Neural cell (in vitro differentiated cells): Measurements from ENCODE around the gene ABCC11. TPM values are rescaled to one million over a fixed set of nuclear protein-coding genes. Genes with fewer than 3 reads are reported as not detected.

Experiments
- H2AFZ ChIP-seq: fragments of 200-600, 300-800 bp; sonication (generic), shearing (Covaris generic); 2 replicates; pipeline ENCODE4 v1.6.0; 2014; ENCODE audit warnings: low read depth, mild to moderate bottlenecking, antibody characterized with exemption, low read length, moderate library complexity
- H3F3A ChIP-seq: fragments of 200-600 bp; shearing (Covaris generic); 2 replicates; pipeline ENCODE4 v1.6.1; 2016; ENCODE audit warnings: mild to moderate bottlenecking, moderate library complexity, mixed read lengths, antibody characterized with exemption, low read length; ENCODE audit not compliant: insufficient read depth, poor library complexity, severe bottlenecking
- H3K27ac ChIP-seq: fragments of 200-600, 300-800 bp; sonication (generic), shearing (Covaris generic); 2 replicates; pipeline ENCODE4 v1.5.1; 2014; ENCODE audit warnings: mild to moderate bottlenecking, low read length, moderate library complexity
- H3K27me3 ChIP-seq: fragments of 300-800, 200-600 bp; sonication (generic), shearing (Covaris generic); 2 replicates; pipeline ENCODE4 v1.6.0; 2014; ENCODE audit warnings: mild to moderate bottlenecking, low read depth, low read length, moderate library complexity; ENCODE audit not compliant: insufficient read depth
- H3K36me3 ChIP-seq: fragments of 300-800, 200-600 bp; sonication (generic), shearing (Covaris generic); 2 replicates; pipeline ENCODE4 v1.5.1; 2014; ENCODE audit warnings: mild to moderate bottlenecking, antibody characterized with exemption, low read length, moderate library complexity; ENCODE audit not compliant: insufficient read depth
- H3K4me2 ChIP-seq: fragments of 300-800, 200-600 bp; sonication (generic), shearing (Covaris generic); 2 replicates; pipeline ENCODE4 v1.6.0; 2014; ENCODE audit warnings: mild to moderate bottlenecking, low read length
- H3K4me3 ChIP-seq: fragments of 300-800, 200-600 bp; sonication (generic), shearing (Covaris generic); 2 replicates; pipeline ENCODE4 v1.5.1; 2014; ENCODE audit warnings: mild to moderate bottlenecking, low read length, moderate library complexity
- H3K79me2 ChIP-seq: fragments of 200-600 bp; shearing (Covaris generic); replicated peaks from 2 replicates; pipeline ENCODE4 v1.6.0; 2014; ENCODE audit warnings: mild to moderate bottlenecking, low read length, moderate library complexity; ENCODE audit not compliant: insufficient read depth
- H3K9ac ChIP-seq: fragments of 300-800, 200-600 bp; sonication (generic), shearing (Covaris generic); 2 replicates; pipeline ENCODE4 v1.6.1; 2016; ENCODE audit warnings: mild to moderate bottlenecking, low read length, mixed read lengths
- H3K9me2 ChIP-seq: fragments of 200-600 bp; shearing (Covaris generic); 2 replicates; pipeline ENCODE4 v1.6.1; 2016; ENCODE audit warnings: mild to moderate bottlenecking, low read length, mixed read lengths; ENCODE audit not compliant: insufficient read depth
- H3K9me3 ChIP-seq: fragments of 200-600, 300-800 bp; sonication (generic), shearing (Covaris generic); 2 replicates; pipeline ENCODE4 v1.6.1; 2016; ENCODE audit warnings: mild to moderate bottlenecking, mixed run types, low read length, moderate library complexity, mixed read lengths
- H4K20me1 ChIP-seq: fragments of 200-600 bp; shearing (Covaris generic); 2 replicates; pipeline ENCODE4 v1.6.1; 2016; ENCODE audit warnings: mild to moderate bottlenecking, mixed run types; ENCODE audit not compliant: insufficient read depth
- EP300 ChIP-seq: fragments of 450-650 bp; conservative IDR thresholded peaks from 2 replicates; pipeline ENCODE4 v1.6.1; 2014; ENCODE audit warnings: antibody characterized with exemption, mild to moderate bottlenecking, moderate library complexity; ENCODE audit not compliant: poor library complexity, severe bottlenecking
- EZH2 ChIP-seq: fragments of 200-600, 300-800 bp; shearing (Covaris generic), sonication (generic); IDR thresholded peaks from 2 replicates; pipeline ENCODE4 v1.6.1; 2014; ENCODE audit warnings: antibody characterized with exemption, low read length, borderline replicate concordance, mild to moderate bottlenecking; ENCODE audit not compliant: insufficient read depth, poor library complexity, severe bottlenecking
- POLR2AphosphoS5 ChIP-seq: IDR thresholded peaks from 2 replicates; pipeline ENCODE4 v1.6.1; 2012
- RAD21 ChIP-seq: fragments of 450-650 bp; conservative IDR thresholded peaks from 2 replicates; pipeline ENCODE4 v1.6.1; 2014; ENCODE audit warnings: antibody characterized with exemption, mild to moderate bottlenecking, moderate library complexity
- SMC3 ChIP-seq: fragments of 450-650 bp; conservative IDR thresholded peaks from 2 replicates; pipeline ENCODE4 v1.6.1; 2014; ENCODE audit warnings: antibody characterized with exemption, mild to moderate bottlenecking, moderate library complexity; ENCODE audit not compliant: poor library complexity
- TAF1 ChIP-seq: IDR thresholded peaks from 2 replicates; pipeline ENCODE4 v1.6.1; 2012; ENCODE audit warnings: low read depth
- polyA plus RNA-seq: library from polyadenylated mRNA; depleted of rRNA; stranded (reverse); fragments of >200 nt; gene quantifications from 2 replicates; pipeline ENCODE4 v1.2.3, GENCODE V29; 2014
- TF ChIP-seq, protein P1 (sequence below): fragments of 450-650 bp; IDR thresholded peaks from 2 replicates; pipeline ENCODE4 v1.5.1; 2014; ENCODE audit warnings: antibody characterized with exemption, mild to moderate bottlenecking, moderate library complexity; ENCODE audit not compliant: poor library complexity, severe bottlenecking

ABCC11 gene
- polyA plus RNA-seq, 1 donor from 2014 or later: 0.14 TPM

DNA sequence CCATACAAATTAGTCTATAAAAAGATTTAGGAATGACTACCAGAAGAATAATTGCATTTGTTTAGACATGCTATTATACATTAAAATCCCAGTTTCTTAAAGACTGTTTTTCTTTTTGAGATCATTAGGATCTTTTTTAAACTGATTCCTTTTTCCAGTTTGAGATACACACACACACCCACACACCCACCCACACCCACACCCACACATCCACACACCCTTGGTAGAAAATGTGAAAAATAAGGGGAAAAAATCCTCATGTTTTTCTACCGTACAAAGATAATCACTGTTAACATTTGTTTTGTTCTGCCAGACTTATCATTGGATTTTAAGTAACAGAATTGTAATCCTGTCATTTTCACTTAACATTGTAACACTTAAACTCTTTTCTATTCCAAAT lies 27.1 kb upstream of the ABCC11 start:
- Histone ChIP-seq H3K79me2 (no peaks in the 10 kb centered on the region), H3K9me2 (no peaks in the 10 kb centered on the region), H3K27me3 (no peaks in the 10 kb centered on the region), H3F3A (no peaks in the 10 kb centered on the region), H4K20me1 (no peaks in the 10 kb centered on the region), H3K4me2 (no peak overlapping the region), H2AFZ (no peak overlapping the region), H3K9me3 (no peaks in the 10 kb centered on the region), H3K4me3 (no peak overlapping the region), H3K36me3 (peaks cover 7% of the 10 kb centered on the region), H3K27ac (no peak overlapping the region), H3K9ac (no peak overlapping the region)
- no peak for TF ChIP-seq RAD21

DNA sequence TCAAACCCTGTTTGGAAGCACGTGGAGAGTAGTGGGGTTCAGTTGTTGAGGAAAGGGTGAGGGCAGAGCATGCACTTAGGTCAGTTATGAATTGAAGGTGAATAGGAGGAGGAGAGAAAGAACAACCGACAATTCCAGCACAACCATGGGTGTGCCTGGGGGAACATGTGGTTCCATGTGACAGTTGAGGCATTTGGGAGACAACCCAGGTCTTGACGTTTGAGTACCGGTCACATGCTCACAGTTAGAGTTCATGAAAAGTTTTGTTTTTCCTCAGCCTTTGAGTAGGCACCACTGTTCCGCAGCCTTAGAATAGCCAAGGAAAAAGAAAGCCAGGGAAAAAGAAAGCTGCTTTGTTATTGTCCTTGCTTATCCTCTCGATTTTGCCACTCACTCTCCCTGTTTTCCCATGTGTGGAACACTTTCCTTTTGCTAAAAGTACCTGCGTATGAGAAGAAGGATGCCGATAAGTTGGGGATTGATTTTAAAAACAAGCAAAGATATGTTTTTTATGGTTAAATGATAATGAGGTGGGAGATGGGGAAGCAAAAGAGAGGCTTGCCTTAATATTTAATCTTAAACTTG lies 25.6 kb upstream of the ABCC11 start:
- H3K9me3 ChIP-seq: no peaks in the 10 kb centered on the region
- no peaks in the 10 kb centered on the region for H3K9me2 ChIP-seq
- TF ChIP-seq POLR2AphosphoS5 (no peak), EZH2 (no peak), SMC3 (no peak)
- no peak overlapping the region for H3K4me2 ChIP-seq
- H3K27me3 ChIP-seq: no peaks in the 10 kb centered on the region
- no peak overlapping the region for H3K4me3 ChIP-seq
- H4K20me1 ChIP-seq: no peaks in the 10 kb centered on the region
- no peaks in the 10 kb centered on the region for H3F3A ChIP-seq
- H3K27ac ChIP-seq: no peak overlapping the region
- H3K79me2 ChIP-seq: no peaks in the 10 kb centered on the region
- no peak overlapping the region for H2AFZ ChIP-seq
- H3K9ac ChIP-seq: no peak overlapping the region
- H3K36me3 ChIP-seq: peaks cover 7% of the 10 kb centered on the region

DNA sequence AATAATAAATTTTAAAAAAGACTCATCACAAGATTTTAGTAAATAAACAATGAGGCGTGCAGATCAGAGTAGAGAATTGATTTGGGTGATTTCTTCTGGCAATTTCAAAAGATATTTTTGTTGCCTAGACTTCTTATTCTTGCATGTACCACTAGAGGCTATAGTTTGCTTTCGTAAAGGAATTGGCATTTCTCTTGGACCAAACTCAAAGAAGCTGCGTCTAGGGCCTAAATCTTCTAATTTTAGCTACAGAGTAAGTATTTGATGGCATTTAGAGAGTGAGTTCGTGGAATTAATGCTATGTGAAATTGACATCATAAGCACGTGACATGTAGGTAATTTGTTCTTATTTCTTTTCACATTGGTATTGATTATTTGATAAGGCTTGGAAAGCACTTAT lies 24.4 kb upstream of the ABCC11 start:
- TF ChIP-seq RAD21 (no peak), TAF1 (no peak), SMC3 (no peak), EP300 (no peak), EZH2 (no peak)
- no peak overlapping the region for H3K9ac ChIP-seq
- no peaks in the 10 kb centered on the region for H4K20me1 ChIP-seq
- no peak overlapping the region for H3K4me2 ChIP-seq
- no peak overlapping the region for H3K27ac ChIP-seq
- no peaks in the 10 kb centered on the region for H3F3A ChIP-seq
- H3K36me3 ChIP-seq: peaks cover 3% of the 10 kb centered on the region
- H3K9me2 ChIP-seq: no peaks in the 10 kb centered on the region
- no peak overlapping the region for H3K4me3 ChIP-seq
- H3K79me2 ChIP-seq: no peaks in the 10 kb centered on the region
- H3K27me3 ChIP-seq: no peaks in the 10 kb centered on the region
- no peak overlapping the region for H2AFZ ChIP-seq
- no peaks in the 10 kb centered on the region for H3K9me3 ChIP-seq

- H4K20me1 ChIP-seq: no peaks in the 10 kb centered on the region
- TF ChIP-seq TAF1: no peak
- TF ChIP-seq, protein P1, sequence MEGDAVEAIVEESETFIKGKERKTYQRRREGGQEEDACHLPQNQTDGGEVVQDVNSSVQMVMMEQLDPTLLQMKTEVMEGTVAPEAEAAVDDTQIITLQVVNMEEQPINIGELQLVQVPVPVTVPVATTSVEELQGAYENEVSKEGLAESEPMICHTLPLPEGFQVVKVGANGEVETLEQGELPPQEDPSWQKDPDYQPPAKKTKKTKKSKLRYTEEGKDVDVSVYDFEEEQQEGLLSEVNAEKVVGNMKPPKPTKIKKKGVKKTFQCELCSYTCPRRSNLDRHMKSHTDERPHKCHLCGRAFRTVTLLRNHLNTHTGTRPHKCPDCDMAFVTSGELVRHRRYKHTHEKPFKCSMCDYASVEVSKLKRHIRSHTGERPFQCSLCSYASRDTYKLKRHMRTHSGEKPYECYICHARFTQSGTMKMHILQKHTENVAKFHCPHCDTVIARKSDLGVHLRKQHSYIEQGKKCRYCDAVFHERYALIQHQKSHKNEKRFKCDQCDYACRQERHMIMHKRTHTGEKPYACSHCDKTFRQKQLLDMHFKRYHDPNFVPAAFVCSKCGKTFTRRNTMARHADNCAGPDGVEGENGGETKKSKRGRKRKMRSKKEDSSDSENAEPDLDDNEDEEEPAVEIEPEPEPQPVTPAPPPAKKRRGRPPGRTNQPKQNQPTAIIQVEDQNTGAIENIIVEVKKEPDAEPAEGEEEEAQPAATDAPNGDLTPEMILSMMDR: no peak
Measured at GRCh38 chr16:48269011-48269410, 21.7 kb upstream of the ABCC11 start.

More at GRCh38 chr16:48269011-48269410, 21.7 kb upstream of the ABCC11 start:
- no peak overlapping the region for H3K4me2 ChIP-seq
- H3K27ac ChIP-seq: no peak overlapping the region
- H3F3A ChIP-seq: no peaks in the 10 kb centered on the region
- H3K27me3 ChIP-seq: no peaks in the 10 kb centered on the region
- H3K9ac ChIP-seq: no peak overlapping the region
- H3K9me2 ChIP-seq: no peaks in the 10 kb centered on the region
- no peaks in the 10 kb centered on the region for H3K9me3 ChIP-seq
- H3K4me3 ChIP-seq: no peak overlapping the region
- no peaks in the 10 kb centered on the region for H3K36me3 ChIP-seq
- H2AFZ ChIP-seq: no peak overlapping the region
- no peaks in the 10 kb centered on the region for H3K79me2 ChIP-seq
